C4-2B (cell line): ENCODE measurements around the gene ACSL4.

Source experiments
- ZFX ChIP-seq: fragments of 450-650 bp; IDR thresholded peaks from 2 replicates; pipeline ENCODE4 v1.6.1; 2017
- TF ChIP-seq, protein P1 (sequence below): fragments of 450-650 bp; conservative IDR thresholded peaks from 2 replicates; pipeline ENCODE4 v1.5.1; 2017; ENCODE audit warnings: mild to moderate bottlenecking

DNA sequence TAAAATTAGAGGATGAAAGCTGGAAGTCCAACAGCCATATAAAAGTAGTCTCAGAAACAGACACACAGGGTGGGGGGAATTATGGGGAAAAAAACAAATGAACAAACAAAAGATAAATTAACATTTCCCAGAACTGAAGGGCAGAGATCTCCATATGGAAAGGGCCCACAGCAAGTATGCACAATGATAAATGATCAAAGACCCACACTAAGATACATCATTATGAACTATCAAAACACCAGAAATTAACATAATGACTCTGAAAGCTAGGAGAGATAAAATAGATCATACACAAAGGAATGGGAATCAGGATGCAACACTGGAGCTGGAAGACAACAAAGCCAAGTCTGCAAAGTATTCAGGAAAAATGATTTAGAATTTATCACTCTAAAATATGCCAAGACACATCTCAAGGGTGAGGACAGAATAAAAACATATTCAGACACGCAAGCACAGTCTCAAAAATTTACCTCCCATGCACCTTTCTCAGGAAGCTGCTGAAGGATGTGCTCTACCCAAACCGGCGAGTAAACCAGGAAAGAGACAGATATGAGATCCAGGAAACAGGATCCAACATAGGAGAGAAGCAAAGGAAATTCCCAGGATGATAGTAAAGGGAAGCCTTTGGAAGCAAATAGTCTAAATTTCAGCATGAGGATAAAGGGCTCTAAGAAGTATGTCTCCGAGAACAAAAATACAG lies 77.4 kb downstream of the ACSL4 start:
- TF ChIP-seq, protein P1, sequence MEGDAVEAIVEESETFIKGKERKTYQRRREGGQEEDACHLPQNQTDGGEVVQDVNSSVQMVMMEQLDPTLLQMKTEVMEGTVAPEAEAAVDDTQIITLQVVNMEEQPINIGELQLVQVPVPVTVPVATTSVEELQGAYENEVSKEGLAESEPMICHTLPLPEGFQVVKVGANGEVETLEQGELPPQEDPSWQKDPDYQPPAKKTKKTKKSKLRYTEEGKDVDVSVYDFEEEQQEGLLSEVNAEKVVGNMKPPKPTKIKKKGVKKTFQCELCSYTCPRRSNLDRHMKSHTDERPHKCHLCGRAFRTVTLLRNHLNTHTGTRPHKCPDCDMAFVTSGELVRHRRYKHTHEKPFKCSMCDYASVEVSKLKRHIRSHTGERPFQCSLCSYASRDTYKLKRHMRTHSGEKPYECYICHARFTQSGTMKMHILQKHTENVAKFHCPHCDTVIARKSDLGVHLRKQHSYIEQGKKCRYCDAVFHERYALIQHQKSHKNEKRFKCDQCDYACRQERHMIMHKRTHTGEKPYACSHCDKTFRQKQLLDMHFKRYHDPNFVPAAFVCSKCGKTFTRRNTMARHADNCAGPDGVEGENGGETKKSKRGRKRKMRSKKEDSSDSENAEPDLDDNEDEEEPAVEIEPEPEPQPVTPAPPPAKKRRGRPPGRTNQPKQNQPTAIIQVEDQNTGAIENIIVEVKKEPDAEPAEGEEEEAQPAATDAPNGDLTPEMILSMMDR = no peak
- TF ChIP-seq ZFX = no peak
